Progenitor cell of endocrine pancreas (in vitro differentiated cells): ENCODE results near the gene ITPRID1. TPM values are rescaled to one million over a fixed set of nuclear protein-coding genes. Genes with fewer than 3 reads are reported as not detected.

Experiments
- DNase-seq: peaks from one replicate; pipeline ENCODE4 v3.0.0; 2021; ENCODE audit warnings: low spot score; ENCODE audit not compliant: unreplicated experiment
- H3K27ac Mint-ChIP-seq: 2 replicates; pipeline ENCODE4 v1.8.0; 2021; ENCODE audit warnings: mild to moderate bottlenecking, moderate library complexity, mixed read lengths
- H3K27me3 Mint-ChIP-seq: 2 replicates; pipeline ENCODE4 v1.8.0; 2021; ENCODE audit warnings: mixed read lengths
- H3K36me3 Mint-ChIP-seq: 2 replicates; pipeline ENCODE4 v1.8.0; 2022; ENCODE audit warnings: mixed read lengths; ENCODE audit not compliant: insufficient read depth
- H3K4me1 Mint-ChIP-seq: 2 replicates; pipeline ENCODE4 v1.8.0; 2021; ENCODE audit warnings: low read depth, mixed read lengths
- H3K4me3 Mint-ChIP-seq: 2 replicates; pipeline ENCODE4 v1.8.0; 2021; ENCODE audit warnings: low read depth, mild to moderate bottlenecking, moderate library complexity, mixed read lengths
- H3K9me3 Mint-ChIP-seq: 2 replicates; pipeline ENCODE4 v1.8.0; 2021; ENCODE audit warnings: low read depth, mixed read lengths
- CTCF ChIP-seq: fragments of 200-600 bp; sonication (generic); IDR thresholded peaks from one replicate; pipeline ENCODE4 v1.5.0; 2021; ENCODE audit warnings: antibody characterized with exemption, mild to moderate bottlenecking; ENCODE audit not compliant: unreplicated experiment
- total RNA-seq: library from RNA; stranded (reverse); gene quantifications from 2 replicates; pipeline ENCODE4 v1.2.1, GENCODE V29; 2021

Gene ITPRID1
- total RNA-seq, 1 donor from 2014 or later, result 3.9 TPM

GRCh38 chr7:31699050-31699449 is 185.2 kb downstream of the ITPRID1 start:
- Mint-ChIP-seq H3K9me3 (no peaks in the 10 kb centered on the region), H3K4me1 (no peaks in the 10 kb centered on the region), H3K36me3 (no peaks in the 10 kb centered on the region), H3K4me3 (no peak overlapping the region), H3K27me3 (peaks cover 18% of the 10 kb centered on the region), H3K27ac (no peak overlapping the region)
- TF ChIP-seq CTCF, result no peak
- no peak for DNase-seq

- Mint-ChIP-seq H3K4me3 (no peak overlapping the region), H3K36me3 (no peaks in the 10 kb centered on the region), H3K9me3 (no peaks in the 10 kb centered on the region), H3K27ac (no peak overlapping the region), H3K27me3 (peaks cover 9% of the 10 kb centered on the region), H3K4me1 (no peaks in the 10 kb centered on the region)
- no peak for TF ChIP-seq CTCF
- no peak for DNase-seq
Observed at GRCh38 chr7:31702354-31702753, 188.5 kb downstream of the ITPRID1 start.

GRCh38 chr7:31705377-31705776 is 191.5 kb downstream of the ITPRID1 start:
- Mint-ChIP-seq H3K36me3 (no peaks in the 10 kb centered on the region), H3K27me3 (no peaks in the 10 kb centered on the region), H3K9me3 (no peaks in the 10 kb centered on the region), H3K4me1 (no peaks in the 10 kb centered on the region), H3K4me3 (no peak overlapping the region), H3K27ac (no peak overlapping the region)
- TF ChIP-seq CTCF, result no peak
- DNase-seq, result no peak

GRCh38 chr7:31707089-31707488 is 193.2 kb downstream of the ITPRID1 start:
- Mint-ChIP-seq H3K27me3 (peaks cover 3% of the 10 kb centered on the region), H3K27ac (no peak overlapping the region), H3K9me3 (no peaks in the 10 kb centered on the region), H3K4me3 (no peak overlapping the region), H3K36me3 (no peaks in the 10 kb centered on the region), H3K4me1 (no peaks in the 10 kb centered on the region)
- no peak for TF ChIP-seq CTCF
- DNase-seq, result no peak

Other genes starting within 250 kb of the ITPRID1 start
- not detected in 2 replicates for gene NEUROD6, start 173.4 kb upstream of the ITPRID1 start, total RNA-seq
- gene PPP1R17, start 173.1 kb downstream of the ITPRID1 start, total RNA-seq, result 0.96 and 1.2 TPM in 2 replicates